Measurements from ENCODE around the gene ATF6.

GRCh38 chr1:161905269-161905884 lies 139.3 kb downstream of the ATF6 start:
- TF ChIP-seq CTCF (IDR thresholded peaks at IDR 0.05; ENCODE audit: low read depth, low read length, poor library complexity, severe bottlenecking) (peak; percentile 75), EZH2phosphoT487 (IDR thresholded peaks at IDR 0.05; ENCODE audit: borderline replicate concordance, low read length) (no peak)

Measured in DOHH2 (cell line).